LoVo (cell line): ENCODE results near the gene WDR55.
"Not testable (repeated sequence)": the region's sequence is repeated elsewhere in the genome, so short reads cannot be mapped to it uniquely, and the experiment has no call there.

Experiments used
- DNase-seq: peaks from one replicate; pipeline ENCODE4 v3.0.0-alpha.2; 2016; ENCODE audit warnings: low spot score

Gene WDR55

DNA sequence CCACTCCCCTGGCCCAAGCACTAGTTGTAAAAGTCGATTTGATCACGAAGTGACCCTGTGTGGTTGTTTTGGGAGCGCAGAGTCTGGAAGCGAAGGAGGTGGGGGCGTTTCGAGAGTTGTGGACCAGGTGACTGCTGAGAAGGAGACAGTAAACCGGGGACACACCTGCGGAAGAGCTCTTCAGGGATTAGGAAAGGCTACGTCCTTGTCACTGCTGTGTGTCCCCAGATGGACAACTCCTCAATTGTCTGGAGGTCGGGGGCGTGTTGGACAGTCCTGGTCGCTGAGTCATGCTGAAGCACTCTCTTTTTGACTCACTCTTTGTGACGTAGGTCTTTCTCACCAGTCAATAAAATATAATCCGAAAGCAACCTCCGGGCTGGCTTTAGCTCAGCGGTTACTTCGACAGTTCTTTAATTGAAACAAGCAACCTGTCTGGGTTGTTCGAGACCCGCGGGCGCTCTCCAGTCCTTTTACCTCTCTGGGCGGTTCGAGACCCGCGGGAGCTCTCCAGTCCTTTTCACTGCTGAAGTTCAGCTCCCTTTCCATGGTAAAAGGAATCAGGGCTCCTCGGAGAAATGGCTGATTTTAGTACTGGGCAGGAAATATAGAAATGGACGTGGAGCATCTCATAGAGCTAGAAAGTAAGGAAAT is 46.3 kb downstream of the WDR55 start:
- peak; percentile 96 for DNase-seq

DNA sequence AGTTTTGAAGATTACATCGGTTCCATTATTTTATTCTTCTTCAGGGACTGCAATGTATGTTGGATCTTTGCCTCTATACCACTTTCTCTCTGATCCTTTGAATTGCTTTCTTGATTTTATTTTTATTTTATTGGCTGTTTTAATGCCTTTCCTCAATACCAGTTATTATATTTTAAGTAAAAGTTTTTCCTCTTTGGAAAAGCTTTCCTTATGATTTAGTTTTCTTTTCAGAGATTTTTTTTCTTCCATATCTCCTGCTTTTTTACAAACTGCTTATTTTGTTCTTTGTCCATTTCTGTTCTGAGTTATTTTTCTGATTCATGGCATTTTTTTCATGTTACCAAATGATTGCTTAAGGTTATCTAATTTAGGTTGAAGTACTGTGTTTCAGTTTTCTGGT is 47.1 kb downstream of the WDR55 start:
- no peak for DNase-seq

DNA sequence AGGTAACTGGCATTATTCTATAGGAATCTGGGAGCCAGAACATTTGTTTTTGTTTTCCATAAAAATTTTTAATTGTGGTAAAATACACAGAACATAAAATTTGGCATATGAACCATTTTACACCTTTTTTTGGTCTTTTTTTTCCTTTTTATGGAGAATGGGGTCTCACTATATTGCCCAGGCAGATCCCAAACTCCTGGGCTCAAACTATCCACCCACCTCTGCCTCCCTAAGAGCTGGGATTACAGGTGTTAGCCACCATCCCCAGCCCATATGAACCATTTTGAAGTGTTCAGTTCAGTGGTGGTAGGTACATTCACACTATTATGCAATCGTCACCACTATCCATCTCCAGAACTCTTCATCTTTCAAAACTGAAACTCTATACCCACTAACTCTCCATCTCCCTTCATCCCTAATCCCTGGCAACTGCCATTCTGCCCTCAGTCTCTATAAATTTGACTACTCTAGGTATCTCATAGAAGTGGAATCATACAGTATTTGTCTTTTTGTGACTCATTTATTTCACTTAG is 48.9 kb downstream of the WDR55 start:
- no peak for DNase-seq

DNA sequence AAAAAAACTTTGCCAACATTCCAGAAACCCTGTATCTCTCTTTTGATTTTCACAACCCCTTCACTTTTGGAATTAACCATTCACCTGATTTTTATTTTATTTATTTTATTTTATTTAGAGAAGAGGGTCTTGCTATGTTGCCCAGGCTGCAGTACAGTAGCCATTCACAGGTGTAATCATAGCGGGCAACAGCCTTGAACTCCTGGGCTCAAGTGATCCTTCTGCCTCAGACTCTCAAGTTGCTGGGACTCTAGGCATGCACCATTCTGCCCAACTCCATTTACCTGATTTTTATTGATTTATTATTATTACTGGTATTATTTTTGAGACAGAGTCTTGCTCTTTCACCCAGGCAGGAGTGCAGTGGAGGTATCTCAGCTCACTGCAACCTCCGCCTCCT is 51.5 kb downstream of the WDR55 start:
- DNase-seq, result not testable (repeated sequence)

DNA sequence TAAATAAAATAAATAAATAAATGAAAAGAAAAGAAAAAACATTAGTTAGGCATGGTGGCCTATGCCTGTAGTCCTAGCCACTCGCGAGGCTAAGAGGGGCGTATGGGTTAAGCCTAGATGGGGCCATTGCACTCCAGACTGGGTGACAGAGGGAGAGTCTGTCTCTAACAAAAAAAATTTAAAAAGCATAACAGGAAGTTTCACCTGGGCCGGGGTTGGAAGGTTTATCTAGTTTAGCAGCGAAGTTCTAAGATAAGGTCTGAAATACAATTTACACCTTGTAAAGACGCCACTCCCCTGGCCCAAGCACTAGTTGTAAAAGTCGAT is 53.5 kb downstream of the WDR55 start:
- no peak for DNase-seq

DNA sequence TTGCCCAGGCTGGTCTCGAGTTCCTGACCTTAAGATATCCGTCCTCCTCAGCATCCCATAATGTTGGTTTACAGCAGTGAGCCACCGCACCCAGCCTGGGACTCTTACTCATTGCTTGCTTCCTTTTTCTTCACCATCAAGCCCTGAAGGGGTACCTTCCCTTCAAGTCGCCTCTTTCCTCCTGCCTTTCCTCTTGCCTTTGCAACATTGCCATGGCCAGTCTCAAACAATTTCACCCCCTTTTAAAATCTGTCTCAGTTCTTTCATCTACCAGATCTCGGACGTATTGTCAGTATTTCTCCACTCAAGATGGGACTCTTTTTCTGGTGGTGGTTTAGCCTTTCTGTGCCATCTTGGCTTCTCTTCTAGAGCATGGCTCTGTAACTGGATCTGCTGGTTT is 56.0 kb downstream of the WDR55 start:
- DNase-seq, result not testable (repeated sequence)

DNA sequence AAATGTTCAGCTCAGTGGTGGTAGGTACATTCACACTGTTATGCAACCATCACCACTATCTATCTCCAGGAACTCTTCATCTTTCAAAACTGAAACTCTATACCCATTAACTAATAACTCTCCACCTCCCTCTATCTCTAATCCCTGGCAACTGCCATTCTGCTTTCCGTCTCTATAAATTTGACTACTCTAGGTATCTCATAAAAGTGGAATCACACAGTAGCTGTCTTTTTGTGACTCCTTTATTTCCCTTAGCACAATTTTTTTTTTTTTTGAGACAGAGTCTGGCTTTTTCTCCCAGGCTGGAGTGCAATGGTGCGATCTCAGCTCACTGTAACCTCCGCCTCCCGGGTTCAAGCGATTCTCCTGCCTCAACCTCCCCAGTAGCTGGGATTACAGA is 56.7 kb downstream of the WDR55 start:
- not testable (repeated sequence) for DNase-seq
